Non-pigmented ciliary epithelial cell (primary cell): ENCODE data around the gene PHLDB1.

Experiments
- DNase-seq: peaks from one replicate; pipeline ENCODE4 v3.0.0-alpha.2; 2010; ENCODE audit warnings: low read depth

The PHLDB1 gene

DNA sequence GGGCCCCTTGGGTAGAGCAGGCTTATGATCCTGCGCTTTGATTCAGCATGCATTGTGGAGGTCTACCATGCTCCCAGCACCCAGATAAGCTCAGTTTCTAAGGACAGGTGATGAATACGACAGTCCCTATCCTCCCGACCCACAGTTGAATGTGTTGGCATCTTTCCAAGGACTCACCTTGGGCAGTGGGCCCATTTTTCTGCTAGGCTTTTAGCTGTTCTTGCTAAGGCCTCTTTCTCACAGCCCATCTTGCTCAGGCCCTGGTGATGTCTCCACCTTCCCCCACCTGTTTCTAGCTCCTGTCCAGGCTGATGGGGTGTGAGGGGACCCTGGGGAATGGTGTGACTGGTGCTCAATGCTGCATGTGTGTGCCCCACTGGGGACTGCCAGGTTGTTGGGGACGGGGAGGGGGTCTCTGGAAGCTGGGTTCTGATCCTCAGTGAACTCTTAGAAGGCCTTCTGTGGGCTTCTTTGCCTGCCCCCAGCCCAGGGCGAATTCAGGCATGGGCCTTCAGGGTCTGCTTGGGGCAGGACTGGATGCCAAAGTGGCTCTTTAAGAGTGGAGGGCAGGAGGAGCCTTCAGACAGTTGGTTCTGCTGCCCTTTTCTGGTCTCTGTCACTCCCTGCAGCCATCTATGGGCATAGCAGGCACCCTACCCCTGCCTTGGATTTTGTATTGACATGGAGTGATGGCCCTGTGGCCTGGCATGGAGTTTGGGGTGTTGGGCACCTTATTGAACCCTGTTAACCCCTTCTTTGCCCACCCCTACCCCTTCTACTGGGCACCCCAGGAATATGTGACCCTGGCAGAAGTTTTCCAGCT is 33.1 kb downstream of the PHLDB1 start:
- no peak for DNase-seq

DNA sequence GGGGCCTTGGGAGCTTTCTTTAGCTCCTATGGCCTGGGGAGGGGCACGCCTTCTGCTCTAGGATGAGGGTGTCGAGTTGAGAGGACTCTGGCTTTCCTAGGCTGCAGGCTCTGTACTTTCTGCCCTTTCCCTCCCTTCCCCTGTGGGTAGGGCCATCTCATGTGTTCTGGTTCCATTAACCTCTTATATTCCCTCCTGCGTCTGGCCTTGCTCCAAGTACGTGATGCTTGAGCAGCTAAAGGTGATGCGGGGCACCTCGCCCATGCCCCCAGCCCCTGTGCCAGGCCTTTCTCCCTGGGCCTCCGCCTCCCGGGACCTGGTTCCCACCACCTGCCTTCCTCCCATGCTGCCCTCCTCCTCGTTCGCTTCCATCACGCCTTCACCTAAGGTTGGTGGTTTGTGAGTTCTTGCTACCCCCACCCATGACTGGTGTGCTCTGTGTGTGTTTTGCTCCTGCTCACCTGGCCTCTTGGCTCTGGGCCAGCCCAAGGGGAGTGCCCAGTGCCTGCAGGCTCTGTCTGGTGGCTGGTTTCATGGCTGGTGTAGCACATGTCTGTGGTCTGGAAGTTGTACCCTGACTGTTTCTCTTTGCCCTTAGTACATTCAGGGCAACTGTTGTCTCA is 34.1 kb downstream of the PHLDB1 start:
- no peak for DNase-seq

DNA sequence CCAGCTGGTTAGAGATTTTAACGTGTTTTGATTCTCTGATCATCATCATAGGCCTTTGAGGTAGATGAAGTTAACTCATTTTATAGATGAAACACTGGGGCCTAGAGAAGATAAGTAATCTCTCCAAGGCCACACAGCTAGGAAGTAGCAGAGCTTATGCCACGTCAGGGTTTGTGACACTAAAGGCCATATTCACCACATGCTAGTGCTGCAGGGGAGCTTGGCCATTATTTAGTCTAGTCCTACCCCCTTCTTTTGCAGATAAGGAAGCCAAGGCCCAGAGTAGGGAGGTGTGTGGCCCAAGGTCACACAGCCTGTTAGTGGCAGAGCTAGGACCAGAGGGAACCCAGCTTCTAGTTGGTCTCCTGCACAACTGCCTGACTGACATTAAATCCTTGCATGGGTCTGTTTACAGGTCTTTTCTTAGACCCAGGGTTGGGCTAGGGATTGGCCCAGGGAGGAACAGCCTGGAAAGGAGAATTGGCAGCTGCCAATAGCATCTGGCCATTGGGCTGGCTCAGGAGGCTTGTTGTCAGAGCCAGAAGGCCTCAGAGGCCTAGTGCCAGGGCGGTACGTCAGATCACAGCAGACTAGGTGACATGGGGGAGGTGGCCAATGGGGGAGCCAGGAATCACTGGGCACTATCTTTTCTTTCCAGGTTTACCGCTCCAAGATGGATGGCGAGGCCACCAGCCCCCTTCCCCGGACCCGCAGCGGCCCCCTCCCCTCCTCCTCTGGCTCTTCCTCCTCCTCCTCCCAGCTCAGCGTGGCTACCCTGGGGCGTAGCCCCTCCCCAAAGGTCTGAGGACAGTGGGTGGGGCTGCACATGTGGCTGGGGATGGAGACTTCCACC is 36.0 kb downstream of the PHLDB1 start:
- no peak for DNase-seq

DNA sequence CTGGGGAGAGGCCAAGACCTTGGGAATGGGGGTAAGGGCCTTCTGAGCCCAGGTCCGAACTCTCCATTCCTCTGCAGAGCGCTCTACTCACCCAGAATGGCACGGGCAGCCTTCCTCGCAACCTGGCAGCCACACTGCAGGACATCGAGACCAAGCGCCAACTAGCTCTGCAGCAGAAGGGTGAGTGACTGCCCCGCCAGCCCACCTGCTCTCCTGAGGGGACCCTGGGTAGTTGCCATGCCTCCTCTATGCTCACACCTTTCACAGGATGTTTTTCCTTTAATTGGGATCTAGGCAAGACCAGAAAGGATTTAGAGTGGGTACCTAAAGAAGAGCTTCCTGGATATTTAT is 36.6 kb downstream of the PHLDB1 start:
- DNase-seq, result no peak

DNA sequence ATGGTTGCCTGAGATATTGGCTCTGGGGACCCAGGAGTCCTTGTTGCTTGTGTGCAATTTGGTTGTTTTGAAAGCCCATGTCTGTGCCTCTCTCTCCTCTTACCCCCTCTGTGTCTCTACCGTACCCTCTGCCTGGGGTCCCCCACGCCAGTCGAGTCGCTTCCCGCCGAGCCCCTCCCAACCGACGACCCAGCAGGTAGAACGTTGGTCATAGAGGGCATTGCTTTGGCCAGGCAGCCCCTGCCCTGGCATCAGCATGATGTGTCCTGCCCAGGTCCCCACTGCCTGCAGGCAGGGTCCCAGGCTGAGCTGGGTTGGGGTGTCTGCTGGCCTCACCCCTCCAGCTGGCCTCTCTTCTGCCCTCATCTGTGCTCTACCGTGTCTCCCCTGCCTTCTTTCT is 37.1 kb downstream of the PHLDB1 start:
- no peak for DNase-seq

DNA sequence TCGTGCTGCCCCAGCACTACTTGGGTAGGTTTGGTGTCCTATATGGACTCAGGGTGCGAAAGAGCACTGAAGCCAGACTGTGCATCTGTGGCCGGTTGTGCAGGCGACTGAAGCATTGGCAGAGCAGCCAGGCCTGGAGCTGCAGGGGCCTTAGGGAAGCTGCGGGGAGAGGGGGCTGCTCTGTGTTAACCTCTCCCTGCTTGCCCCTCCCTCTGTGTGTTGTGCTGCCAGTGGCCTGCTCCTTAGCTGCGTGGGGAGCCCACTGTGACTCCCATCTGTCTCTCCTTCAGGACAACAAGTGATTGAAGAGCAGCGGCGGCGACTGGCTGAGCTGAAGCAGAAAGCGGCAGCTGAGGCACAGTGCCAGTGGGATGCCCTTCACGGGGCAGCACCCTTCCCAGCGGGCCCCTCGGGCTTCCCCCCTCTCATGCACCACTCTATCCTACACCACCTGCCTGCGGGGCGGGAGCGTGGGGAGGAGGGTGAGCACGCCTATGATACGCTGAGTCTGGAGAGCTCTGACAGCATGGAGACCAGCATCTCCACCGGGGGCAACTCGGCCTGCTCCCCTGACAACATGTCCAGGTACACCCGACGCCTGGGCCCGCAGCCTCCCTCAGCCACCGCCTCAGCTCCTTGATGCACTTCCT is 37.8 kb downstream of the PHLDB1 start:
- DNase-seq, result no peak

DNA sequence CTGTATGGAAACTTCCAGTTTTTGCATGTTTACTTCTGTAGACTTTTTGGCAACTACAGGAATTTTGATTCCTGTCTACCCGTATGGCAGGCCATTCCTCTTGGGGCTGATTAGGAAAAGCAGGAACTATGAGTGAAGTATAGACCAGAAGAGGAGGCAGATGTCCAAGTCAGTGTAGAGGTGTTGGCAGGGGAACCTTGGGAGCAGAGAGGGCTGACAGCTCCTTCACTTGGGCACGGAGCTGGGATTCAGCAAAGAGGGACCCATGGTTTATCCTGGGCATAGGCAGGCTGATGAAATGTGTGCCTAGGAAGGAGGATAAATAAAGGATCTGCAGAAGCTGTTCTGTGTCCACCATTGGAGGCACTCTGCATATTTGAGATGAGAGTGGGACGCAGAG is 39.0 kb downstream of the PHLDB1 start:
- no peak for DNase-seq

DNA sequence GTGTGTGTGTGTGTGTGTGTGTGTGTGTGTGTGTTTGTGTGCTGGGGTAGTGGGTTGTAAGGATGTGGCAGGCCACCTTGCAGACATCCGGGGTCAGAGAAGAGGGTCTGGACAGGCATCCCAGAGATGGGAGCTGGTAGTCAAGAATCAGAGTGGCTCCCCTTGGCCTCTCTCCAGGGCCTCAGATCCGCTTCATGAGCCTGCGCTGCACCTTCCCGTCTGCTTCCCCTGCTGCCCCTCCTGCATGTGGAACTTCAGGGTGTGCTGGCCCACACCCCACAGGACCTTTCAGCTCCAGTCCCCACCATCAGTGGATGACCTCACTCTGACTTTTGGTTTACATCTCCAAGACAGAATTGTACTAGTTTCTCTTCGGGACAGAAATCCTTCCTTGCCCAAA is 40.9 kb downstream of the PHLDB1 start:
- DNase-seq, result no peak

DNA sequence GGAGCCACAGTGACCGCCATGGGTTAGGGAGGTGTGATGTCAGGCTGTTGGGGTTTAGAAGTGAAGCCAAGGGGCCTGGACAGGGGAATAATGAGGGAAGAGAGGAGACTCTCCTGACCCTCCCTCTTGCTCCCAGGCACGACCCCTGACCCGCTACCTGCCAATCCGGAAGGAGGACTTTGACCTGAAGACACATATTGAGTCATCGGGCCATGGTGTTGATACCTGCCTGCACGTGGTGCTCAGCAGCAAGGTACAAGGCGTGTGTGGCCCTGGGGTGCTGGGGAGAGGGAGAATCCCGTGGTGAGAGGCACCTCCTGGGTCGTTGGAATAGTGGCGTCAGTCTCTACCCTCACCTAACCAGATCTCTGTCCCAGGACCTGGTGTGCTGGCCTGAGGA is 42.5 kb downstream of the PHLDB1 start:
- DNase-seq, result no peak

DNA sequence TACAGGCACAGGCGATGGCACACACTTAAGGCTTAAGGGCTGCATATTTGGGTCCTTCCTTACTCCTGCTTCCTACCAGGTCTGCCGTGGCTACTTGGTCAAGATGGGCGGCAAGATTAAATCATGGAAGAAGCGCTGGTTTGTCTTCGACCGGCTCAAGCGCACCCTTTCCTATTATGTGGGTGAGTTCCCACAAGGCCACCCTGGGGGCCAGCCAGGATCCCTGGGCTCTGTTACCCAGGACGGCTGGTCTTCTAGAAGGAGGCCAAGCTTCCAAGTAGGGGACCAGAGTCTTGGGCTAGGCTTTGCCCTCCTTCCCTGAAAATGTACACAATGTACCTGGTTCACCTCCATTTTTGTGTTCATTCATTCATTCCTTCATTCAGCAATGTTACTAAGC is 43.0 kb downstream of the PHLDB1 start:
- DNase-seq, result no peak

DNA sequence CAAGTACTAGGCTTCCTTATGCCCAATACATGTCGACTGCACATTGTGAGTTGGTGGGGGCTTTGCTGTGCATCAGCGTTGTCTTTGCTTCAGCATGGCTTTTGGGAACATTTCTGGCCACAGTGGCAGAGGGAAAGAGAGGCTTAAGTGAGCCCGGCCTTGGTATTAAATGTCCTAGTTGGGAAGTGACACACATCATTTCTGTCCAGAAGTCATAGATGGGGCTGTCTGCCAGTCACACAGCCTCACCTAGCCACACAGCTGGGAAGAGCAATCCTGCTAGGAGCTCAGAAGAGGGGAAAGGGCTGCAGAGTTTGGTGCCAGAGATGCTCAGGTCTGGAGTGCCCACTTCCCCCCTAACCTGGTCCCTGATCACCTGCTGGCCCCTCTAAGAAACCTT is 44.4 kb downstream of the PHLDB1 start:
- DNase-seq, result no peak

DNA sequence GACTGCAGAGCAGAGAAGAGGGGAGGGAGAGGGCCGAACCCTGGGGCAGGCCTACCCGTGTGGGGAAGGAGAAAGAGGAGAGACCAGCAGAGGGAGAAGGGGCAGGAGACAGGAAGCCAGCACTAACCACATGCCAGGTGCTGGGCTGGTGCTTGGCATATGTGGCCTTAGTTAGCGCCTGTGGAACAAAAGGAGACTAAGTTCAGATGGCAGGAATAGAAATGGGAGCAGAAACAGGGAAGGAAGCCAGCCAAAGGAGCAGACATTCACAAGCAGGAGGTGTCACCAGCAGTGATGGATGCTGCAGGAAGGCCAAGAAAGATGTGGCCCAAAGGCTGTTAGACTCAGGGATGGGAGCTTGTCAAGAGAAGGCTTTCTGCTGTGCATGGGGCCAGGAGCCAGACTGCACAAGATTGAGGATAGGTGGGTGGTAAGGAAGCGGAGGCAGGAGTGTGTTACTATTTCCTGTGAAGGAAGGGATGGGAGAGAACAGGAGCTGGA is 45.3 kb downstream of the PHLDB1 start:
- no peak for DNase-seq

DNA sequence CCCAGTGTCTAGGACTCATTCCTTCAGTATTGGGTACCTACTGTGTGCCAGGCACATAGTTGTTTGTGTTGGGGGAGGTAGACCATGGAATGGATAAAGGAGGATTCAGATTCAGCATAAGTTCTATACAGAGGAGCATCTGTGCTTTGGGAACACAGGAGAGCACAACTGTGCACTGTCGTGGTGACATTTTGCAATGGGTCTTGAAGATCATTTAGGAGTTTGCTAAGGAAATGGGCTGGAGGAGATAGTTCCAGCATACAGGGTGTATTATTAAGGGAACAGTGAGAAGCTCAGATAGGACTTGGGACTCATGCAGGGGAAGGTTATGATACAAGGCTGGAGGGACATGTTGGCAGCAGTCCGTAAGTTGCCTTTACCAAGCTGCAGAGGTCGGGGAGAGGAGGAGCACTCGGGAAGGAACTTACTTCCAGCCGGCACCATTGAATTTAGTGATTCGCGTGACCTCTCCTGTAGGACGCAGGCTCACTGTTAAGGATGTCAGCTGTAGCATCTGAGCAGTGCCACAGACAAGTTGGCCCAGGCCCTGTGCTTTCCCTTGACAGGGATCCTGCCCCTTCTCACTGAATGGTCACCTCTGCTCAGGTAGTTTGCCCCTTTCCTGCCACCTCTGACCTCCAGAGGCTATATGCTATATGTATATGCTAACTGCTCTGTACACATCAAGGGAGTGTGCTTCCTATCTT is 46.4 kb downstream of the PHLDB1 start:
- DNase-seq, result no peak

DNA sequence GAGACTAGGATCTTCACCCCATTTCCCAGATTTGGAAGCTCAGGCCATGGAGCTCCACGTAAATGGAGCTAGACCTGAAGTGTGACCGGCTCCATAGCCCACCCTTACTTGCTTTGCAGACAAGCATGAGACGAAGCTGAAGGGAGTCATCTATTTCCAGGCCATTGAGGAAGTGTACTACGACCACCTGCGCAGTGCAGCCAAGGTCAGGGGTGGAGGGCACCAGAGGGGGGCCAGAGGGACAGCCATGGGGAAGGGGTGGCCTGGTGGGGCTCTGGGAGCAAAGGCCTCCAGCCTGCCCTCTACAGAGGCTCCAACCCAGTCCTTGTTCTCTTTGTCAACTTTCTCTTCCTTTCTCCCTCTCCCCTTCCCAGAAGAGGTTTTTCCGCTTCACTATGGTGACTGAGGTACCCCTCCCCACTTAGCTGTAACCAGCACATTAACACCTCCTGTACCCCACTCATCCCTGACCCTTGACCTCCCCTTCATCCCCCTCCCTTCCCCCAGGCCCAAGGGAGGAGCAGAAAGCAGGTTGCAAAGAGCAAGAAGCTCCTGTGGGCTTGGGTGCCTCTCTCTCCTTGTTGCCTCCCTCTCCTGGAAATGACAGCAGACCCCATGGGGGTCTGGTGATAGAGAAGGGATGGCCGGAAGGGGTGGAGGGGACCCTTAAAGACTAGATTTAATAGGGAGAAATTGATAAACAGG is 48.2 kb downstream of the PHLDB1 start:
- no peak for DNase-seq

DNA sequence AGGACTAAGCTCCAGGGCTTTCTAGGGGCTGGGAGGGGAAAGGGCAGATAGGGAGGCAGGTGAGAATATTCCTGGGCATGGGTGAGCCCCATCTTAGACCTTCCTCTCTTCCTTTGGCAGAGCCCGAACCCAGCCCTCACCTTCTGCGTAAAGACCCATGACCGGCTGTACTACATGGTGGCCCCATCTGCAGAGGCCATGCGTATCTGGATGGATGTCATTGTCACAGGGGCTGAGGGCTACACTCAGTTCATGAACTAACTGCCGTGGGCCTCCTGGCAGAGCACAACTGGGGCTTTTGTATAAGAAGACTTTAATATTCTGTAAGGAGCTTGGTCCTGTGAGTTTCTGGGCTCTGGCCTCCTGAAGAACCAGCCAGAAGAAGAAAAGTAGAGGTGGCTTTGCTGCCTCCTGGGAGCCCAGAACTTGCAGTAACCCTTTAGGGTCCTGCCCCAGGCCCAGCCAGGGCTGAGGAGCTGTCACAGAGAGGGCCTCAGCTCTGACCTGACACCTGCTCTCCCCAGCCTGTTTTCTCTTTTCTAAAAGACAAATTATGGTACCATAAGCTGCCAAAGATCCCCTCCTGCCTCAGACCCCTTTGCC is 49.2 kb downstream of the PHLDB1 start:
- DNase-seq, result no peak

DNA sequence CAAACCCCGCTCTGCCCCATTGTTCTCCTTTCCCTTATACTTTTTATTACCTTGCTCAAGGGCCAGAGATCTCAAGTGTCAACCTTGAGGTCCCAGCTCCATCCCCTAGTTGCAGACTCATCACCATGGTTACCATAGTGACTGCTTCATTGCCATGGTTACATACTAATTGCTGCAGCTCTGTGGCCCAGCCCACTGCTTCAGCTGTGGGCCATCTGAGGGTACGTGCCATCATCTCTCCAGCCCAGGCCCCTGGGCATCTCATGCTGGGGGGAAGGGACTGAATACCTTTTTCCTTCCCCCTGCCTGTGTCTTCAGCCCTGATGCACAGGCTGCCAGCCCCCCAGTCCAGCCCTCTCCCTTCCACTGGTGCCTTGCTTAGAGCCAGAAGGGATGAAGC is 49.8 kb downstream of the PHLDB1 start:
- DNase-seq, result no peak

DNA sequence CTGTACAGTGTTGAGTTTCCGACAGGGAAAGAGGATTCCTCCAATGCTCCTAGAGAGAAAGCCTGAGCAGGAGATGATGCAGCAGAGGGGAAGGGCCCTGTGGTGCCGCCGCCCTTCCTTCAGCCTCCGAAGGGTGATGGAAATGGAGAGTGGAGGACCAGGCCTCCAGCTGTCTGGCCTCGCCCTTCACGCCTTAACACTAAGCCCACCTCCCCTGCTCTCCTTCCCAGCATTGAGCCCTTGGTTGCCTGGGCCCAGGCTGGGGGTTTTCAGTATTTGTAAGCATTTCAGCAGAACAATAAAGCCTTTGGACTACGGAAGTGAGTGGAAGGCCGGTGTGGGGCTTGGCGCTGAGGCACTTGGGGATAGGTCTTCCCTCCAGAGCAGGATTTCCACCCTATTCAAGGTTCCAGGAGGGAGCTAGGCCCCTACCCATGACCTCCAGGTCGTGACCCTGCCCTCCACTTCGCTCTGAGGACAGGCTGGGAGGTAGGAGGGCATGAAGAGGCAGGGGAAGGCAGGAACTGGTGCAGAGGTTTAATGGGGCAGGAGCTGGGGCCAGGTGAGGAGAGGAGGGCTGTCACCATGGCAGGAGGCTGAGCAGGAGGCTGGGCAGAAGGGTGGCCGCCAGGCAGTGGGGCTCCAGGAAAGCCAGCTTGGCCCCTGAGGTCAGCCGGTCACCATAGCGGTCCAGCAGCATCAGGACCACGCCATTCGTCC is 50.5 kb downstream of the PHLDB1 start:
- DNase-seq, result no peak

DNA sequence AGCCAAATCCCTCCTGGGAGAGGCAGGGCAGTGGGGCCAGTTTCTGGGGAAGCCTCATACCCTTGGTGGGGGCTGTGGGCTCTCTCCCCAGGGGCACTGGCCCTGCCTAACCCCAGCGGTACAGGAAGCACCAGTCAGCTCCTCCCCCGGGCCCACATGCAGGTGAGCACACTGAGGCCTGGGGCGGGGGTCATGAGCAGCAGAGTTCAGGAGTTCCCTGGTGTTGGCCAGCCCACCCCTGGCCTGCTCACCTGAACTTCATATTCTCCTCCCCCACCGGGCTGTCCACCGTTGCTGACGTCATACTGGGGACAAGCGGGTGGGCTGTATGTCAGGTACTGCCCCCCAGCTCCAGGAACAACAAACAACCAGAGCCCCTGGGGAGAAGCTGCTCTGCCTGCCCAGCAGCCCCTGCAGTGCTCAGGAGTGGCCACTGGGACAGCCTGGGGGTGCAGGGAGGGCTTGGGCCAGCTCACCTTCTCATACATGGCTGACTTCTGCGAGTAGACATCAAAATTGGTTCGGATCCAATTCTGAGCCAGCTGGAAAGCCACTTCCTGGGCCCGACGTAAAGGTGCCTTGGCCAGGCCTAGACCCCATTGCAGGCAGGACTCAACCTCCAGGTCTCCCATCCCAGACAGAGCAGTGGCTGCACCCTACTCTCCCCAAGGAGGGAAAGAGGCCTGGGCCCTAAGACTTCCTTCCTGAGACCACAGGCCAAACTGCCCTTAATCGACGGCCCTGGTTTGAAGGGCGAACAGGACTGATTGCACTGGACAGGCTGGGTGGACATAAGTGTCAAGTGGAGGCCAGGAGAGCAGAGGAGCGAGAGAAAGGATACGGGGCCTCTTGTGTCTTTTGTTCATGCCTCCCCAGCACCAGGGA is 51.3 kb downstream of the PHLDB1 start:
- DNase-seq, result no peak
